A549 (cell line): ENCODE results near the gene GIMD1. TPM values are rescaled to one million over a fixed set of nuclear protein-coding genes. Genes with fewer than 3 reads are reported as not detected.
"Not testable (repeated sequence)": the region's sequence is repeated elsewhere in the genome, so short reads cannot be mapped to it uniquely, and the experiment has no call there.

Experiments used
- ATAC-seq, 2 experiments: fragments of 200-7000 bp in 1 of 2; fragments of >200 bp in 1 of 2; cut with Nextera tagmentation in 1 of 2; cut with Tn5 transposase in 1 of 2; 3 replicates each; pipeline versions ENCODE4 v1.8.0 to v1.9.1; 2018 to 2020; ENCODE audit warnings: mild to moderate bottlenecking in 1 of 2, moderate library complexity in 1 of 2
- CTCF ChIA-PET: fragments of 300-600 bp; sonication (Branson Sonifier 250); formaldehyde crosslinking; extraction: SDS; loops from one replicate; lab custom pipeline; 2021; ENCODE audit warnings: antibody characterized with exemption, inconsistent platforms; lab: Yijun Ruan, JAX
- POLR2A ChIA-PET: fragments of 350-600 bp; formaldehyde crosslinking; extraction: SDS; loops from one replicate; lab custom pipeline; 2021; ENCODE audit warnings: antibody characterized with exemption, inconsistent platforms; lab: Yijun Ruan, JAX
- DNase-seq, 2 experiments: peaks; one replicate each; pipeline versions ENCODE4 v3.0.0 to v3.0.0-alpha.2; 2011 to 2016; ENCODE audit warnings: low read depth in 1 of 2, low spot score in 1 of 2
- FAIRE-seq: peaks from 2 replicates; lab custom pipeline; 2011; peaks lifted over from hg19 to GRCh38; lab: Jason Lieb, UNC
- H3K27ac ChIP-seq, 2 experiments: fragments of >200 bp; sonication (Bioruptor Twin); formaldehyde crosslinking; 3 replicates each; pipeline ENCODE4 v1.5.1; 2016 to 2017
- H3K4me1 ChIP-seq: fragments of >200 bp; sonication (Bioruptor Twin); formaldehyde crosslinking; 3 replicates; pipeline ENCODE4 v1.6.1; 2016
- H3K4me2 ChIP-seq: fragments of >200 bp; sonication (Bioruptor Twin); formaldehyde crosslinking; 3 replicates; pipeline ENCODE4 v1.6.1; 2016
- H3K4me3 ChIP-seq: fragments of >200 bp; sonication (Bioruptor Twin); formaldehyde crosslinking; 3 replicates; pipeline ENCODE4 v1.5.1; 2016
- H3K9me3 ChIP-seq: fragments of >200 bp; sonication (Bioruptor Twin); formaldehyde crosslinking; 3 replicates; pipeline ENCODE4 v1.6.1; 2016
- ATOH8 ChIP-seq: fragments of 250-450 bp; sonication (Bioruptor Pico); IDR thresholded peaks from 2 replicates; pipeline ENCODE4 v1.5.0; 2020; ENCODE audit warnings: low read depth, mild to moderate bottlenecking, moderate library complexity
- BHLHE40 ChIP-seq: IDR thresholded peaks from 2 replicates; pipeline ENCODE4 v1.6.1; 2012; ENCODE audit warnings: low read depth, low read length, inconsistent platforms
- CBX2 ChIP-seq: fragments of 200-600 bp; sonication (generic); IDR thresholded peaks from 2 replicates; pipeline ENCODE4 v1.6.1; 2016; ENCODE audit warnings: low read depth, mild to moderate bottlenecking, borderline replicate concordance
- CEBPB ChIP-seq, 2 experiments: fragments of >200 bp in 1 of 2; sonication (Bioruptor Twin) in 1 of 2; formaldehyde crosslinking in 1 of 2; IDR thresholded peaks; 2 replicates each; pipeline ENCODE4 v1.6.1; 2012 to 2016
- CTCF ChIP-seq: fragments of >200 bp; sonication (Bioruptor Twin); formaldehyde crosslinking; IDR thresholded peaks from 3 replicates; pipeline ENCODE4 v1.5.1; 2016
- EHF ChIP-seq: fragments of 250-450 bp; sonication (Bioruptor Pico); IDR thresholded peaks from 2 replicates; pipeline ENCODE4 v1.5.0; 2020; ENCODE audit warnings: mild to moderate bottlenecking
- EP300 ChIP-seq, 2 experiments: fragments of >200 bp; sonication (Bioruptor Twin); formaldehyde crosslinking; IDR thresholded peaks; 2 replicates in 1 of 2; 3 replicates in 1 of 2; pipeline ENCODE4 v1.6.1; 2016 to 2017
- FOSB ChIP-seq: fragments of 250-450 bp; sonication (Bioruptor Pico); IDR thresholded peaks from 2 replicates; pipeline ENCODE4 v1.5.0; 2020; ENCODE audit warnings: mild to moderate bottlenecking, moderate library complexity
- FOXS1 ChIP-seq: fragments of 250-450 bp; sonication (Bioruptor Pico); IDR thresholded peaks from 2 replicates; pipeline ENCODE4 v1.5.0; 2020; ENCODE audit warnings: mild to moderate bottlenecking, moderate library complexity
- GATA3 ChIP-seq: IDR thresholded peaks from 2 replicates; pipeline ENCODE4 v1.6.1; 2012; ENCODE audit warnings: borderline replicate concordance
- HDAC2 ChIP-seq: fragments of 200-600 bp; sonication (generic); IDR thresholded peaks from 2 replicates; pipeline ENCODE4 v1.6.1; 2016
- KDM5A ChIP-seq: fragments of 200-600 bp; sonication (generic); IDR thresholded peaks from 2 replicates; pipeline ENCODE4 v1.6.1; 2016; ENCODE audit warnings: antibody characterized with exemption, mild to moderate bottlenecking
- MAFK ChIP-seq: fragments of 450-650 bp; IDR thresholded peaks from 2 replicates; pipeline ENCODE4 v1.6.1; 2014; ENCODE audit not compliant: partially characterized antibody
- MAX ChIP-seq: IDR thresholded peaks from 2 replicates; pipeline ENCODE4 v1.6.1; 2012
- MAZ ChIP-seq: fragments of 150-350 bp; IDR thresholded peaks from 2 replicates; pipeline ENCODE4 v1.6.1; 2014; ENCODE audit warnings: antibody characterized with exemption, low read depth, low read length, borderline replicate concordance
- MYC ChIP-seq: IDR thresholded peaks from 2 replicates; pipeline ENCODE4 v1.6.1; 2012; ENCODE audit warnings: mild to moderate bottlenecking, inconsistent platforms, low read length, improper control_type of control experiment, borderline replicate concordance
- NFE2L2 ChIP-seq: fragments of 150-350 bp; conservative IDR thresholded peaks from 2 replicates; pipeline ENCODE4 v1.6.1; 2014; ENCODE audit warnings: low read length
- NPAS2 ChIP-seq: fragments of 250-450 bp; sonication (Bioruptor Pico); IDR thresholded peaks from 2 replicates; pipeline ENCODE4 v1.8.0; 2022; ENCODE audit warnings: mild to moderate bottlenecking, moderate library complexity, borderline replicate concordance
- PHF8 ChIP-seq: fragments of 200-600 bp; sonication (generic); IDR thresholded peaks from 2 replicates; pipeline ENCODE4 v1.6.1; 2016; ENCODE audit warnings: low read depth, mild to moderate bottlenecking, antibody characterized with exemption, moderate library complexity, borderline replicate concordance
- RAD21 ChIP-seq, 2 experiments: fragments of >200 bp in 1 of 2; sonication (Bioruptor Twin) in 1 of 2; formaldehyde crosslinking in 1 of 2; IDR thresholded peaks in 1 of 2; conservative IDR thresholded peaks in 1 of 2; 2 replicates in 1 of 2; 3 replicates in 1 of 2; pipeline ENCODE4 v1.6.1; 2012 to 2018; ENCODE audit warnings: inconsistent platforms in 1 of 2
- SMC3 ChIP-seq: fragments of >200 bp; sonication (Bioruptor Twin); formaldehyde crosslinking; IDR thresholded peaks from 3 replicates; pipeline ENCODE4 v1.6.1; 2018; ENCODE audit warnings: inconsistent platforms
- TP53 ChIP-seq: fragments of 250-450 bp; sonication (Bioruptor Pico); IDR thresholded peaks from 2 replicates; pipeline ENCODE4 v1.5.0; 2021; ENCODE audit warnings: mild to moderate bottlenecking, moderate library complexity
- ZSCAN20 ChIP-seq: fragments of 250-450 bp; sonication (Bioruptor Pico); IDR thresholded peaks from 2 replicates; pipeline ENCODE4 v1.8.0; 2022; ENCODE audit warnings: mild to moderate bottlenecking, moderate library complexity
- WGBS: methylation state at CpG from one replicate; pipeline ENCODE4 v1.1.6; 2017; ENCODE audit errors: missing lambda C conversion rate; 5-methylcytosine and 5-hydroxymethylcytosine counted together
- polyA plus RNA-seq, 4 experiments: library from polyadenylated mRNA; depleted of rRNA in 3 of 4; stranded (reverse); fragments of >200 nt; fragmentation: RNase III in 1 of 4; extraction: RNeasy Plus Mini Kit Qiagen cat#74134 plus additional on column Dnase treatment in 1 of 4; gene quantifications; 2 replicates in 3 of 4; 3 replicates in 1 of 4; pipeline ENCODE4 v1.2.3, GENCODE V29; 2011 to 2017

The GIMD1 gene
- polyA plus RNA-seq, 2 of the 4 experiments (the other 2 are of a cell fraction): not detected

GRCh38 chr4:106329041-106329618 is 39.4 kb downstream of the GIMD1 start:
- TF ChIP-seq MAZ (no peak), RAD21 (conservative IDR thresholded peaks at IDR 0.05 in 1 of 2, IDR thresholded peaks at IDR 0.05 in 1 of 2) (peak; percentile 34 to 41; a peak in 3 of 5 replicates), CTCF (peak; percentile 55), CEBPB (IDR thresholded peaks at IDR 0.05) (no peak), SMC3 (peak; percentile 45)
- Histone ChIP-seq H3K4me1 (peaks cover 6% of the 10 kb centered on the region; the same call in 2 of the 3 replicates), H3K9me3 (no peaks in the 10 kb centered on the region), H3K4me3 (no peak overlapping the region), H3K27ac (no peak overlapping the region), H3K4me2 (no peak overlapping the region)
- ChIA-PET CTCF (interaction anchor here (0.6 to 1.8 kb wide), 8 partner anchors 12 to 868 kb away, joined by 3 to 5 read pairs (median 4); partner anchors contain the start of genes AIMP1 and GIMD1), POLR2A (interaction anchor here (1.6 kb wide), 1 partner anchor 13 kb away, joined by 5 read pairs; the partner anchor contains the start of gene TBCK)
- FAIRE-seq: no peak
- peak; percentile 18 to 46 for DNase-seq
- 25% methylated on average over 1 of the region's 1 CpG for WGBS
- ATAC-seq: peak; percentile 81 to 91; a peak in 5 of 6 replicates

DNA sequence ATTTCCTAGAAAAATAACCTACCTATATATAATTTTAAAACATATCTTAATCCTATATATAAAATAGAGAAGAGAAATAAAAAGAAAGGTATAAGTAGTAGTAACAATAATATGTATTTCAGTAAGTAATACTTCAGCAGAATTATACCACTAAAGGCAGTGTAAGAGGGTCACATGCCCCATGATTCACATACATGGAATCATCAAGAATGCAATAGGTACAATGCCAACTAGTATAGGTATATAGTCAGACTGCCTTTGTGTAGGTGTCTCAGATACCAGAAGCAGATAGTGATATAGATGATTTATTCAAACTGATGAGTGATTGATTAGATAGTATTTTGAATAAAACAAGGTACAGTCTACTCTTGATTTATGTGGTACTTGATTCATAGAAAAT is 42.8 kb downstream of the GIMD1 start:
- H3K27ac ChIP-seq: no peak overlapping the region
- peaks cover 24% of the 10 kb centered on the region for H3K4me1 ChIP-seq
- no peak for DNase-seq
- TF ChIP-seq MAFK: no peak
- no peak for TF ChIP-seq TP53 (CRISPR knock-in tag)
- no peak for TF ChIP-seq EP300 (IDR thresholded peaks at IDR 0.05)
- no peak for TF ChIP-seq FOSB (CRISPR knock-in tag)
- no peak overlapping the region for H3K4me2 ChIP-seq
- FAIRE-seq: no peak
- H3K4me3 ChIP-seq: no peak overlapping the region
- CTCF ChIA-PET: no interaction called here
- no peaks in the 10 kb centered on the region for H3K9me3 ChIP-seq
- POLR2A ChIA-PET: no interaction called here
- no peak for ATAC-seq

DNA sequence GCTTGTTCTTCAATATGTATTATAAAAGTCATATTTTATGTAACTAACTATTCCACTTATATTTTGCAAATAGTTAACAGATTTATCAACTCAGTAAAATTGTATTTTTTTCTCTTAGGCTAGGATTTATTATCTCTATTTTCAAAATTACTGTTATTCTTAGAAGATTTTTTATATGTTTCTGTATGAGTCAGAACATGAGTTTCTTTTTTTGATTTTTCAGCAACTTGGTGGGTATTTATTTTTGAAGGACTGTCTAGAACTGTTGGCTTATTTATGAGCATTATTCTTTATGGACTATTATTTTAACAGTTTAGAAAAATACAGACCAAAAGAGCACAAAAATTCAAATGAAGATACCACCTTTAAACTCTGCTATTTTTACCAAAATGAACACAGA is 45.5 kb downstream of the GIMD1 start:
- FAIRE-seq: no peak
- POLR2A ChIA-PET: no interaction called here
- TF ChIP-seq CBX2 (no peak), ZSCAN20 (CRISPR knock-in tag) (no peak), EHF (CRISPR knock-in tag) (no peak), MAFK (no peak), HDAC2 (no peak), KDM5A (no peak), MAX (no peak), ATOH8 (CRISPR knock-in tag) (no peak), MYC (no peak), BHLHE40 (no peak), CTCF (no peak), NFE2L2 (no peak), FOXS1 (CRISPR knock-in tag) (no peak), GATA3 (no peak), PHF8 (no peak), NPAS2 (CRISPR knock-in tag) (no peak)
- Histone ChIP-seq H3K4me1 (peaks cover 38% of the 10 kb centered on the region), H3K9me3 (no peaks in the 10 kb centered on the region), H3K27ac (no peak overlapping the region), H3K4me3 (no peak overlapping the region), H3K4me2 (peak overlapping the region; percentile 1; the same call in 2 of the 3 replicates)
- no peak for ATAC-seq
- CTCF ChIA-PET: no interaction called here
- DNase-seq: no peak

GRCh38 chr4:106321814-106322213 is 46.8 kb downstream of the GIMD1 start:
- H3K4me3 ChIP-seq, ATAC-seq, H3K9me3 ChIP-seq, CTCF ChIA-PET, POLR2A ChIA-PET, H3K27ac ChIP-seq, FAIRE-seq, DNase-seq: not testable (repeated sequence)
- Histone ChIP-seq H3K4me2 (0 out of 3 replicates have a peak overlapping the region, but pooled peaks have one; percentile 21), H3K4me1 (peaks cover 45% of the 10 kb centered on the region)
- WGBS: 28% methylated on average over 6 of the region's 6 CpGs

DNA sequence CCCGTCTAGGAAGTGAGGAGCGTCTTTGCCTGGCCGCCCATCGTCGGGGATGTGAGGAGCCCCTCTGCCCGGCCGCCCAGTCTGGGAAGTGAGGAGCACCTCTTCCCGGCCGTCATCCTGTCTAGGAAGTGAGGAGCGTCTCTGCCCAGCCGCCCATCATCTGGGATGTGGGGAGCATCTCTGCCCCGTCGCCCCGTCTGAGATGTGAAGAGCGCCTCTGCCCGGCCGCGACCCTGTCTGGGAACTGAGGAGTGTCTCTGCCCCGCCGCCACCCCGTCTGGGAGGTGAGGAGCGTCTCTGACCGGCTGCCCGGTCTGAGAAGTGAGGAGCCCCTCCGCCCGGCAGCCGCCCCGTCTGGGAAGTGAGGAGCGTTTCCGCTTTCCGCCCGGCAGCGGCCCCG is 47.4 kb downstream of the GIMD1 start:
- POLR2A ChIA-PET, DNase-seq, ATAC-seq: not testable (repeated sequence)

More for the DNA sequence above, 47.4 kb downstream of the GIMD1 start:
- FAIRE-seq, H3K4me3 ChIP-seq, H3K9me3 ChIP-seq, H3K27ac ChIP-seq, H3K4me2 ChIP-seq, CTCF ChIA-PET: not testable (repeated sequence)
- H3K4me1 ChIP-seq: peaks cover 45% of the 10 kb centered on the region
- WGBS: 94% methylated on average over 9 of the region's 34 CpGs
